ENCODE data around the gene MAB21L4.

Gene MAB21L4

GRCh38 chr2:240895656-240896388, at the start of gene MAB21L4:
MAB21L4 (minus strand) TSS chr2:240896156; CDS start chr2:240895997, 159 bp downstream.
- no peak for FAIRE-seq

- FAIRE-seq = no peak
These were observed 40.1 kb upstream of the MAB21L4 start for GRCh38 chr2:240936106-240936505.

- FAIRE-seq = no peak
These were observed 39.3 kb upstream of the MAB21L4 start for GRCh38 chr2:240935103-240935876.

- no peak for FAIRE-seq
These were observed 38.7 kb upstream of the MAB21L4 start for GRCh38 chr2:240934701-240935102.

- no peak for FAIRE-seq
These were observed 38.2 kb upstream of the MAB21L4 start for GRCh38 chr2:240933966-240934700.

GRCh38 chr2:240933048-240933965, 37.4 kb upstream of the MAB21L4 start:
- FAIRE-seq = no peak

GRCh38 chr2:240932724-240933047, 36.7 kb upstream of the MAB21L4 start:
- FAIRE-seq = no peak

- no peak for FAIRE-seq
These were observed 36.2 kb upstream of the MAB21L4 start for GRCh38 chr2:240932001-240932723.

GRCh38 chr2:240931319-240931949, 35.5 kb upstream of the MAB21L4 start:
- no peak for FAIRE-seq

- FAIRE-seq = no peak
These were observed 34.8 kb upstream of the MAB21L4 start for GRCh38 chr2:240930631-240931318.

GRCh38 chr2:240930096-240930630, 34.2 kb upstream of the MAB21L4 start:
- FAIRE-seq = no peak

- no peak for FAIRE-seq
These were observed 33.6 kb upstream of the MAB21L4 start for GRCh38 chr2:240929364-240930095.

GRCh38 chr2:240928476-240929363, 32.8 kb upstream of the MAB21L4 start:
- FAIRE-seq = no peak

- no peak for FAIRE-seq
These were observed 31.4 kb upstream of the MAB21L4 start for GRCh38 chr2:240927390-240927781.

GRCh38 chr2:240926516-240927389, 30.8 kb upstream of the MAB21L4 start:
- FAIRE-seq = no peak

GRCh38 chr2:240925568-240926515, 29.9 kb upstream of the MAB21L4 start:
- no peak for FAIRE-seq
